Neural cell (in vitro differentiated cells): ENCODE measurements around the gene CD3E. TPM values are rescaled to one million over a fixed set of nuclear protein-coding genes. Genes with fewer than 3 reads are reported as not detected.

Experiments used
- H2AFZ ChIP-seq: fragments of 200-600, 300-800 bp; sonication (generic), shearing (Covaris generic); 2 replicates; pipeline ENCODE4 v1.6.0; 2014; ENCODE audit warnings: low read depth, mild to moderate bottlenecking, antibody characterized with exemption, low read length, moderate library complexity
- H3F3A ChIP-seq: fragments of 200-600 bp; shearing (Covaris generic); 2 replicates; pipeline ENCODE4 v1.6.1; 2016; ENCODE audit warnings: mild to moderate bottlenecking, moderate library complexity, mixed read lengths, antibody characterized with exemption, low read length; ENCODE audit not compliant: insufficient read depth, poor library complexity, severe bottlenecking
- H3K27ac ChIP-seq: fragments of 200-600, 300-800 bp; sonication (generic), shearing (Covaris generic); 2 replicates; pipeline ENCODE4 v1.5.1; 2014; ENCODE audit warnings: mild to moderate bottlenecking, low read length, moderate library complexity
- H3K27me3 ChIP-seq: fragments of 300-800, 200-600 bp; sonication (generic), shearing (Covaris generic); 2 replicates; pipeline ENCODE4 v1.6.0; 2014; ENCODE audit warnings: mild to moderate bottlenecking, low read depth, low read length, moderate library complexity; ENCODE audit not compliant: insufficient read depth
- H3K36me3 ChIP-seq: fragments of 300-800, 200-600 bp; sonication (generic), shearing (Covaris generic); 2 replicates; pipeline ENCODE4 v1.5.1; 2014; ENCODE audit warnings: mild to moderate bottlenecking, antibody characterized with exemption, low read length, moderate library complexity; ENCODE audit not compliant: insufficient read depth
- H3K4me2 ChIP-seq: fragments of 300-800, 200-600 bp; sonication (generic), shearing (Covaris generic); 2 replicates; pipeline ENCODE4 v1.6.0; 2014; ENCODE audit warnings: mild to moderate bottlenecking, low read length
- H3K4me3 ChIP-seq: fragments of 300-800, 200-600 bp; sonication (generic), shearing (Covaris generic); 2 replicates; pipeline ENCODE4 v1.5.1; 2014; ENCODE audit warnings: mild to moderate bottlenecking, low read length, moderate library complexity
- H3K79me2 ChIP-seq: fragments of 200-600 bp; shearing (Covaris generic); replicated peaks from 2 replicates; pipeline ENCODE4 v1.6.0; 2014; ENCODE audit warnings: mild to moderate bottlenecking, low read length, moderate library complexity; ENCODE audit not compliant: insufficient read depth
- H3K9ac ChIP-seq: fragments of 300-800, 200-600 bp; sonication (generic), shearing (Covaris generic); 2 replicates; pipeline ENCODE4 v1.6.1; 2016; ENCODE audit warnings: mild to moderate bottlenecking, low read length, mixed read lengths
- H3K9me2 ChIP-seq: fragments of 200-600 bp; shearing (Covaris generic); 2 replicates; pipeline ENCODE4 v1.6.1; 2016; ENCODE audit warnings: mild to moderate bottlenecking, low read length, mixed read lengths; ENCODE audit not compliant: insufficient read depth
- H3K9me3 ChIP-seq: fragments of 200-600, 300-800 bp; sonication (generic), shearing (Covaris generic); 2 replicates; pipeline ENCODE4 v1.6.1; 2016; ENCODE audit warnings: mild to moderate bottlenecking, mixed run types, low read length, moderate library complexity, mixed read lengths
- H4K20me1 ChIP-seq: fragments of 200-600 bp; shearing (Covaris generic); 2 replicates; pipeline ENCODE4 v1.6.1; 2016; ENCODE audit warnings: mild to moderate bottlenecking, mixed run types; ENCODE audit not compliant: insufficient read depth
- EP300 ChIP-seq: fragments of 450-650 bp; conservative IDR thresholded peaks from 2 replicates; pipeline ENCODE4 v1.6.1; 2014; ENCODE audit warnings: antibody characterized with exemption, mild to moderate bottlenecking, moderate library complexity; ENCODE audit not compliant: poor library complexity, severe bottlenecking
- EZH2 ChIP-seq: fragments of 200-600, 300-800 bp; shearing (Covaris generic), sonication (generic); IDR thresholded peaks from 2 replicates; pipeline ENCODE4 v1.6.1; 2014; ENCODE audit warnings: antibody characterized with exemption, low read length, borderline replicate concordance, mild to moderate bottlenecking; ENCODE audit not compliant: insufficient read depth, poor library complexity, severe bottlenecking
- MXI1 ChIP-seq: fragments of 450-650 bp; conservative IDR thresholded peaks from 2 replicates; pipeline ENCODE4 v1.6.1; 2014; ENCODE audit warnings: antibody characterized with exemption, mild to moderate bottlenecking; ENCODE audit not compliant: poor library complexity, severe bottlenecking
- POLR2AphosphoS5 ChIP-seq: IDR thresholded peaks from 2 replicates; pipeline ENCODE4 v1.6.1; 2012
- RAD21 ChIP-seq: fragments of 450-650 bp; conservative IDR thresholded peaks from 2 replicates; pipeline ENCODE4 v1.6.1; 2014; ENCODE audit warnings: antibody characterized with exemption, mild to moderate bottlenecking, moderate library complexity
- SMC3 ChIP-seq: fragments of 450-650 bp; conservative IDR thresholded peaks from 2 replicates; pipeline ENCODE4 v1.6.1; 2014; ENCODE audit warnings: antibody characterized with exemption, mild to moderate bottlenecking, moderate library complexity; ENCODE audit not compliant: poor library complexity
- TAF1 ChIP-seq: IDR thresholded peaks from 2 replicates; pipeline ENCODE4 v1.6.1; 2012; ENCODE audit warnings: low read depth
- polyA plus RNA-seq: library from polyadenylated mRNA; depleted of rRNA; stranded (reverse); fragments of >200 nt; gene quantifications from 2 replicates; pipeline ENCODE4 v1.2.3, GENCODE V29; 2014
- TF ChIP-seq, protein P1 (sequence below): fragments of 450-650 bp; IDR thresholded peaks from 2 replicates; pipeline ENCODE4 v1.5.1; 2014; ENCODE audit warnings: antibody characterized with exemption, mild to moderate bottlenecking, moderate library complexity; ENCODE audit not compliant: poor library complexity, severe bottlenecking
- TF ChIP-seq, protein P2 (sequence below): IDR thresholded peaks from 2 replicates; pipeline ENCODE4 v1.6.1; 2012; ENCODE audit warnings: borderline replicate concordance

Gene CD3E
- polyA plus RNA-seq, 1 donor from 2014 or later, result not detected

DNA sequence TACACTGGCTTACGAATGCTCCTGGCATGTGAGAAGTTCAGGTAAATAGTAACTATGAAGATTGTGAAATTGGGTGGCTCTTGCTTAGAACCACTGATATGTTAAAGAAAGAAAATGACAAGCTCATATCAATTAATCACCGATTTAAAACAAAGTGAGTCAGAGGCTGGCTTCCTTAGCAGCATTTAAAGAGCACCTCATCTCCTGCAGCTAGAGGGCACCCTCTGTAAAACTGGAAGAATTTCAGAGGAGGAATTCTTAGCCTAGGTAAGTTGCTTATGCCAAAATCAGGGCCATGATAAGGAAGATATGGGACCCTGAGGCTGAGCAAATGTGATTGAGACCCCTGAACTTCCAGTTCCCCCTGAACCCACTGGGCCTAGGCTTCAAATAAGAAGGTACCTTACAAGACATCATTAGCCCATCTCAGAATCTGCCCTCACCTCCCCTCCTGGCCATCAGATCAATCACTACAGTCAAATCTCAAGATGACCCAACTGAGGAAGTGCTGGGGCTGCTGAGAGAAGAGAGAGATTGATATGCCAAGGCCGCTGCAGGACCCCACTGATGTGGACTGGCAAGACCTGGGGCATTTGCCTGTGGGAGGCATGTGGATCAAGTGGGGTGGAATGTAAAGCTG, 8.6 kb upstream of the CD3E start:
- Histone ChIP-seq H3F3A (no peaks in the 10 kb centered on the region), H3K9me3 (no peaks in the 10 kb centered on the region), H3K9ac (no peak overlapping the region), H3K27ac (no peak overlapping the region), H3K9me2 (no peaks in the 10 kb centered on the region), H3K4me3 (no peak overlapping the region), H3K36me3 (no peaks in the 10 kb centered on the region), H4K20me1 (no peaks in the 10 kb centered on the region), H3K27me3 (no peaks in the 10 kb centered on the region), H3K4me2 (no peak overlapping the region), H2AFZ (no peak overlapping the region), H3K79me2 (no peaks in the 10 kb centered on the region)
- TF ChIP-seq EZH2 (no peak), EP300 (no peak), MXI1 (no peak), POLR2AphosphoS5 (no peak), TAF1 (no peak), SMC3 (no peak), RAD21 (no peak)
- TF ChIP-seq, protein P1, sequence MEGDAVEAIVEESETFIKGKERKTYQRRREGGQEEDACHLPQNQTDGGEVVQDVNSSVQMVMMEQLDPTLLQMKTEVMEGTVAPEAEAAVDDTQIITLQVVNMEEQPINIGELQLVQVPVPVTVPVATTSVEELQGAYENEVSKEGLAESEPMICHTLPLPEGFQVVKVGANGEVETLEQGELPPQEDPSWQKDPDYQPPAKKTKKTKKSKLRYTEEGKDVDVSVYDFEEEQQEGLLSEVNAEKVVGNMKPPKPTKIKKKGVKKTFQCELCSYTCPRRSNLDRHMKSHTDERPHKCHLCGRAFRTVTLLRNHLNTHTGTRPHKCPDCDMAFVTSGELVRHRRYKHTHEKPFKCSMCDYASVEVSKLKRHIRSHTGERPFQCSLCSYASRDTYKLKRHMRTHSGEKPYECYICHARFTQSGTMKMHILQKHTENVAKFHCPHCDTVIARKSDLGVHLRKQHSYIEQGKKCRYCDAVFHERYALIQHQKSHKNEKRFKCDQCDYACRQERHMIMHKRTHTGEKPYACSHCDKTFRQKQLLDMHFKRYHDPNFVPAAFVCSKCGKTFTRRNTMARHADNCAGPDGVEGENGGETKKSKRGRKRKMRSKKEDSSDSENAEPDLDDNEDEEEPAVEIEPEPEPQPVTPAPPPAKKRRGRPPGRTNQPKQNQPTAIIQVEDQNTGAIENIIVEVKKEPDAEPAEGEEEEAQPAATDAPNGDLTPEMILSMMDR, result no peak
- TF ChIP-seq, protein P2, sequence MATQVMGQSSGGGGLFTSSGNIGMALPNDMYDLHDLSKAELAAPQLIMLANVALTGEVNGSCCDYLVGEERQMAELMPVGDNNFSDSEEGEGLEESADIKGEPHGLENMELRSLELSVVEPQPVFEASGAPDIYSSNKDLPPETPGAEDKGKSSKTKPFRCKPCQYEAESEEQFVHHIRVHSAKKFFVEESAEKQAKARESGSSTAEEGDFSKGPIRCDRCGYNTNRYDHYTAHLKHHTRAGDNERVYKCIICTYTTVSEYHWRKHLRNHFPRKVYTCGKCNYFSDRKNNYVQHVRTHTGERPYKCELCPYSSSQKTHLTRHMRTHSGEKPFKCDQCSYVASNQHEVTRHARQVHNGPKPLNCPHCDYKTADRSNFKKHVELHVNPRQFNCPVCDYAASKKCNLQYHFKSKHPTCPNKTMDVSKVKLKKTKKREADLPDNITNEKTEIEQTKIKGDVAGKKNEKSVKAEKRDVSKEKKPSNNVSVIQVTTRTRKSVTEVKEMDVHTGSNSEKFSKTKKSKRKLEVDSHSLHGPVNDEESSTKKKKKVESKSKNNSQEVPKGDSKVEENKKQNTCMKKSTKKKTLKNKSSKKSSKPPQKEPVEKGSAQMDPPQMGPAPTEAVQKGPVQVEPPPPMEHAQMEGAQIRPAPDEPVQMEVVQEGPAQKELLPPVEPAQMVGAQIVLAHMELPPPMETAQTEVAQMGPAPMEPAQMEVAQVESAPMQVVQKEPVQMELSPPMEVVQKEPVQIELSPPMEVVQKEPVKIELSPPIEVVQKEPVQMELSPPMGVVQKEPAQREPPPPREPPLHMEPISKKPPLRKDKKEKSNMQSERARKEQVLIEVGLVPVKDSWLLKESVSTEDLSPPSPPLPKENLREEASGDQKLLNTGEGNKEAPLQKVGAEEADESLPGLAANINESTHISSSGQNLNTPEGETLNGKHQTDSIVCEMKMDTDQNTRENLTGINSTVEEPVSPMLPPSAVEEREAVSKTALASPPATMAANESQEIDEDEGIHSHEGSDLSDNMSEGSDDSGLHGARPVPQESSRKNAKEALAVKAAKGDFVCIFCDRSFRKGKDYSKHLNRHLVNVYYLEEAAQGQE, result no peak

DNA sequence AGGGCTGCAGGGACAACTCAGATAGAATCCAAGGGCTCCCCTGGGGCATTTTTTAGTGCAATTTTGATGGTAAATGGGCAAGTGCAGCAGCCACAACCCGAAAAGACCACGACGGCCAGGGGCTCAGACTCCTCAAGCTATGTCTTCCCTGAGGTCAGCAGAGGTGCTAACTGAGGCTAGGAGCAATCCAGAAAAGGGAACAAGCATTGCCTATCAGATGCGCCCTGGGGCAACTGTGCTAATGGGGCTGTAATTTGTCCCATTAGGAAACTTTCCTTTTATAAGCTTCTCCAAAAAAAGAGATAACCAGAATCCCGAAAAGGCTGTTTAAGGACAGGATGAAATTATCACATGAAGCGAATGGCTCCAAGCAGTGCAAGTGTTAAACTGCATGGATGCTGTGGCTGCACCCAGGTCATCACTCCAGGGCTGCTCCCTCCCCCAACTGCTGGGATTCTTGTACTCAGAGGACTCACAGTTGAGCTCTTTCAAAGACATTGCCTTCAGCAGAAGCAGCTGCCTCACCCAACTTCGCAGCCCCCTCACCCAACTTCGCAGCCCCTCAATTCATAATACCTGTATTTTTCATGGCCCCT, 2.8 kb upstream of the CD3E start:
- TF ChIP-seq SMC3 (no peak), POLR2AphosphoS5 (no peak), TAF1 (no peak), RAD21 (no peak), EP300 (no peak), EZH2 (no peak), MXI1 (no peak)
- TF ChIP-seq, protein P1, result no peak
- TF ChIP-seq, protein P2, result no peak
- Histone ChIP-seq H3K4me3 (no peak overlapping the region), H3K9me3 (no peaks in the 10 kb centered on the region), H3K27ac (no peak overlapping the region), H3K36me3 (no peaks in the 10 kb centered on the region), H3F3A (no peaks in the 10 kb centered on the region), H2AFZ (no peak overlapping the region), H3K9me2 (no peaks in the 10 kb centered on the region), H4K20me1 (no peaks in the 10 kb centered on the region), H3K9ac (no peak overlapping the region), H3K79me2 (no peaks in the 10 kb centered on the region), H3K4me2 (no peak overlapping the region), H3K27me3 (no peaks in the 10 kb centered on the region)
